B cell (primary cell): ENCODE results near the gene ABCA8. TPM values are rescaled to one million over a fixed set of nuclear protein-coding genes. Genes with fewer than 3 reads are reported as not detected.

ENCODE experiments used
- ATAC-seq: fragments of 200-7000 bp; cut with Tn5 transposase; one replicate; pipeline ENCODE4 v1.10.0; 2021; ENCODE audit warnings: low read depth, mild to moderate bottlenecking, moderate number of reproducible peaks, moderate library complexity
- CTCF ChIA-PET: fragments of 350-600 bp; sonication (Branson Sonifier 250); formaldehyde crosslinking; loops from one replicate; lab custom pipeline; 2021; ENCODE audit warnings: antibody characterized with exemption, inconsistent platforms; lab: Charles Lee
- POLR2A ChIA-PET: fragments of 350-600 bp; sonication (Branson Sonifier 250); formaldehyde crosslinking; loops from one replicate; lab custom pipeline; 2021; ENCODE audit warnings: antibody characterized with exemption; lab: Charles Lee
- DNase-seq: peaks from one replicate; pipeline ENCODE4 v3.0.0; 2013
- H2AFZ ChIP-seq: 2 replicates; pipeline ENCODE4 v1.6.1; 2012; ENCODE audit warnings: mild to moderate bottlenecking, low read depth, low read length; ENCODE audit not compliant: insufficient read depth, poor library complexity, severe bottlenecking
- H3K27ac ChIP-seq, 2 donors: 1 replicate in 1 of 2; 2 replicates in 1 of 2; pipeline ENCODE4 v1.5.1; 2012 to 2013; ENCODE audit warnings: low read length in 2 of 2, mild to moderate bottlenecking in 2 of 2, moderate library complexity in 1 of 2
- H3K27me3 ChIP-seq, 4 experiments: fragments of 200-600 bp in 1 of 4; sonication (generic) in 1 of 4; replicated peaks in 1 of 4; 1 replicate in 2 of 4; 2 replicates in 2 of 4; pipeline versions ENCODE4 v1.6.1 to v1.7.0; 2013 to 2016; ENCODE audit warnings: low read length in 3 of 4, mild to moderate bottlenecking in 2 of 4, mixed read lengths in 1 of 4, moderate library complexity in 1 of 4; ENCODE audit not compliant: insufficient read depth in 4 of 4, control insufficient read depth in 3 of 4; ENCODE audit errors: control extremely low read depth in 1 of 4
- H3K36me3 ChIP-seq, 2 experiments: replicated peaks in 1 of 2; 1 replicate in 1 of 2; 2 replicates in 1 of 2; pipeline versions ENCODE4 v1.6.1 to v1.7.1; 2013; ENCODE audit warnings: low read length in 1 of 2; ENCODE audit not compliant: insufficient read depth in 2 of 2, control insufficient read depth in 1 of 2; ENCODE audit errors: control extremely low read depth in 1 of 2, extremely low read depth in 1 of 2
- H3K4me1 ChIP-seq, 2 donors: fragments of 200-600 bp in 1 of 2; sonication (generic) in 1 of 2; 1 replicate in 1 of 2; 2 replicates in 1 of 2; pipeline versions ENCODE4 v1.5.1 to v1.6.1; 2013 to 2017; ENCODE audit warnings: low read length in 2 of 2; ENCODE audit not compliant: control insufficient read depth in 2 of 2, insufficient read depth in 2 of 2
- H3K4me2 ChIP-seq: replicated peaks from 2 replicates; pipeline ENCODE3; 2012; ENCODE audit warnings: mild to moderate bottlenecking, low read depth, low read length; ENCODE audit not compliant: poor library complexity, severe bottlenecking
- H3K4me3 ChIP-seq, 5 experiments: fragments of 200-600 bp in 1 of 5; sonication (generic) in 1 of 5; 1 replicate in 3 of 5; 2 replicates in 2 of 5; pipeline versions ENCODE4 v1.5.1 to v1.7.0; 2011 to 2016; ENCODE audit warnings: low read length in 4 of 5, mild to moderate bottlenecking in 4 of 5, low read depth in 2 of 5, control low read depth in 1 of 5, moderate library complexity in 1 of 5; ENCODE audit not compliant: insufficient read depth in 1 of 5; ENCODE audit errors: control extremely low read depth in 1 of 5, extremely low read depth in 1 of 5
- H3K79me2 ChIP-seq: fragments of 200-600 bp; sonication (generic); one replicate; pipeline ENCODE4 v1.6.0; 2016; ENCODE audit warnings: low read length; ENCODE audit not compliant: control insufficient read depth, insufficient read depth
- H3K9ac ChIP-seq: fragments of 200-600 bp; sonication (generic); 2 replicates; pipeline ENCODE4 v1.6.1; 2017; ENCODE audit warnings: mild to moderate bottlenecking, low read length, moderate library complexity
- H3K9me3 ChIP-seq, 3 donors: one replicate each; pipeline versions ENCODE4 v1.6.1 to v1.7.1; 2013; ENCODE audit warnings: low read length in 2 of 3; ENCODE audit not compliant: control insufficient read depth in 2 of 3, insufficient read depth in 1 of 3; ENCODE audit errors: control extremely low read depth in 1 of 3
- H4K20me1 ChIP-seq: 2 replicates; pipeline ENCODE4 v1.6.0; 2012; ENCODE audit warnings: mild to moderate bottlenecking, low read length; ENCODE audit not compliant: insufficient read depth, control insufficient read depth, poor library complexity, severe bottlenecking
- H3K27ac Mint-ChIP-seq: one replicate; pipeline ENCODE4 v1.8.0; 2021; ENCODE audit warnings: mixed read lengths
- H3K27me3 Mint-ChIP-seq: one replicate; pipeline ENCODE4 v1.8.0; 2021; ENCODE audit warnings: mixed read lengths
- H3K4me1 Mint-ChIP-seq: one replicate; pipeline ENCODE4 v1.8.0; 2021; ENCODE audit warnings: mixed read lengths
- H3K4me3 Mint-ChIP-seq: one replicate; pipeline ENCODE4 v1.8.0; 2021; ENCODE audit warnings: mixed read lengths
- H3K9me3 Mint-ChIP-seq: one replicate; pipeline ENCODE4 v1.8.0; 2022; ENCODE audit warnings: mixed read lengths; ENCODE audit not compliant: insufficient read depth
- EZH2 ChIP-seq: IDR thresholded peaks from 2 replicates; pipeline ENCODE4 v1.6.1; 2012; ENCODE audit warnings: borderline replicate concordance, low read depth, mild to moderate bottlenecking, moderate library complexity, low read length; ENCODE audit not compliant: insufficient read depth, poor library complexity, severe bottlenecking
- WGBS: methylation state at CpG from one replicate; pipeline ENCODE4 v1.1.5; 2013; ENCODE audit warnings: missing lambda C conversion rate; ENCODE audit not compliant: insufficient coverage; 5-methylcytosine and 5-hydroxymethylcytosine counted together
- intact Hi-C: fragments of 100-400 bp; cut with micrococcal nuclease; formaldehyde crosslinking; loops from one replicate; pipeline ENCODE4 v1.10.0; 2022
- polyA plus RNA-seq: library from polyadenylated mRNA; depleted of rRNA; stranded (reverse); fragments of >200 nt; gene quantifications from 2 replicates; pipeline ENCODE4 v1.2.3, GENCODE V29; 2012
- total RNA-seq, 2 donors: library from RNA; stranded (reverse); fragments of 120-200 nt in 1 of 2; gene quantifications; 1 replicate in 1 of 2; 2 replicates in 1 of 2; pipeline versions ENCODE4 v1.2.3 to v1.2.4, GENCODE V29; 2013 to 2022
- TF ChIP-seq, protein P1 (sequence below): fragments of 200-600 bp; IDR thresholded peaks from one replicate; pipeline ENCODE4 v1.8.0; 2022; ENCODE audit warnings: antibody characterized with exemption, mild to moderate bottlenecking

ABCA8 gene
- total and polyA plus RNA-seq, 2 donors (not counting 1 experiment from before 2014, with no cell fraction given) = not detected

DNA sequence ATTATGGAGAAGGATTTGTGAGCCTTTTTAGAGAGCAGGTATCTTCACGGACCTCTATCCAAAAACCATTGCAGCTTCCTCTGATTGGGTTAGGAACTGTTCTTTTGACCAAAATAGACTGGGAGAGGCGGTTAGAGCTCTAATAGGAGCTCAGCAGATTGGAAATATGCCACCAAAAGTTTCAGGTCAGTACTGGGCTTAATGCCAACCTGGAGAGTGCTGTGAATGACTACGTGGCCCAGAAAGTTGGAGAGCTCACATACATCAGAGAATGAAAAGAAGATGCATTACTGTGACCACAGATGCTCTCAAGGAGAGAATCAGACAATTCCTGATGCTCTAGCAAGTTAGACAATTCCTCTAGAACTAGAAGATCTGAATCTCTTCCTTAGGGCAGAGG is 86.5 kb downstream of the ABCA8 start:
- ATAC-seq (no peak), DNase-seq (no peak)
- no peaks in the 10 kb centered on the region for H3K79me2 ChIP-seq
- TF ChIP-seq, protein P1, sequence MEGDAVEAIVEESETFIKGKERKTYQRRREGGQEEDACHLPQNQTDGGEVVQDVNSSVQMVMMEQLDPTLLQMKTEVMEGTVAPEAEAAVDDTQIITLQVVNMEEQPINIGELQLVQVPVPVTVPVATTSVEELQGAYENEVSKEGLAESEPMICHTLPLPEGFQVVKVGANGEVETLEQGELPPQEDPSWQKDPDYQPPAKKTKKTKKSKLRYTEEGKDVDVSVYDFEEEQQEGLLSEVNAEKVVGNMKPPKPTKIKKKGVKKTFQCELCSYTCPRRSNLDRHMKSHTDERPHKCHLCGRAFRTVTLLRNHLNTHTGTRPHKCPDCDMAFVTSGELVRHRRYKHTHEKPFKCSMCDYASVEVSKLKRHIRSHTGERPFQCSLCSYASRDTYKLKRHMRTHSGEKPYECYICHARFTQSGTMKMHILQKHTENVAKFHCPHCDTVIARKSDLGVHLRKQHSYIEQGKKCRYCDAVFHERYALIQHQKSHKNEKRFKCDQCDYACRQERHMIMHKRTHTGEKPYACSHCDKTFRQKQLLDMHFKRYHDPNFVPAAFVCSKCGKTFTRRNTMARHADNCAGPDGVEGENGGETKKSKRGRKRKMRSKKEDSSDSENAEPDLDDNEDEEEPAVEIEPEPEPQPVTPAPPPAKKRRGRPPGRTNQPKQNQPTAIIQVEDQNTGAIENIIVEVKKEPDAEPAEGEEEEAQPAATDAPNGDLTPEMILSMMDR = no peak
- no peak for TF ChIP-seq EZH2
- peaks cover 0 to 5% (median 2%) of the 10 kb centered on the region in 4 experiments for H3K27me3 ChIP-seq
- no peak overlapping the region for H2AFZ ChIP-seq
- ChIA-PET POLR2A (no interaction called here), CTCF (interaction anchor here (0.9 kb wide), 1 partner anchor 10 kb away, joined by 4 read pairs; no protein-coding TSS in a partner anchor)
- no peak overlapping the region for H3K9ac ChIP-seq
- Mint-ChIP-seq H3K4me1 (no peaks in the 10 kb centered on the region), H3K27me3 (no peaks in the 10 kb centered on the region), H3K4me3 (no peak overlapping the region), H3K27ac (no peak overlapping the region), H3K9me3 (peaks cover 3% of the 10 kb centered on the region)
- intact Hi-C loops = no loop called here
- no peaks in the 10 kb centered on the region for H3K4me1 ChIP-seq
- peaks cover 0 to 1% (median 0%) of the 10 kb centered on the region in 3 donors for H3K9me3 ChIP-seq
- no peak overlapping the region for H3K4me3 ChIP-seq
- no peaks in the 10 kb centered on the region for H3K36me3 ChIP-seq
- no peaks in the 10 kb centered on the region for H4K20me1 ChIP-seq
- no peak overlapping the region for H3K4me2 ChIP-seq
- no peak overlapping the region for H3K27ac ChIP-seq
- 33% methylated on average over 3 of the region's 3 CpGs for WGBS

DNA sequence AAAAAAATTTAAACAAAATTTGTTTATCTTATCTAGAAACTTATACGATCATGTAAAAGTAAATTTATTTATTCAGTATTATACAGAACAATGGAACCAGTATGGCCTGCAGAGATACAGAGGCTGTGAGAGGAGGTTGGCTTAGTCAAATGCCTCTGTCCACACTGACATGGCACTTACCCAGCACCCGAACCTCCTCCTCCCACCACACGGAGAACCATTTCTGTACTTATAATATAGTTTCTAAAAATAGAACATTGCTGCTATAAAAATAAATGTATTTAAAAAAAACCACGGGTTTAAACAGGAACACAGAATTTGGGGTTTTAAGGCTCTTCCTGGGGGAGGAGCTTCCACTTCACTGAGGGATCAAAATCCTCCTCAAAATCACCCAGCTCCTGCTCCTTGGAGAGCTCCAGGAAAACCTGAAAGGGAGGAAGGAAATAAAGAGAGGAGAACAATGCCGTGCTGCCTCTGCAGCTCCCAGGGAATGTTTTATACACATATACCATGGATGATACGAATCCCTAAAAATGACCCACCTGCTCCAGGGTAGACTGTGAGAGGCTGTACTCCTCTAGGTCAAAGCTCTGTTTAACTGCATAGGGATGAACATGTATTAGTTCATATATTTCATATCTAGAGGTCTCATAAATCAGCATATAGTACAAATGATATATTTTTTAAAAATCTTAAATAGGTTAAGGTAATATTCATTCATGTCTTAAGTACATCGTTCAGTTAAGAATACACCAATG is 87.3 kb downstream of the ABCA8 start:
- H3K4me2 ChIP-seq = no peak overlapping the region
- CTCF ChIA-PET = interaction anchor here (0.9 kb wide), 1 partner anchor 9 kb away, joined by 4 read pairs; no protein-coding TSS in a partner anchor

More for the DNA sequence above, 87.3 kb downstream of the ABCA8 start:
- H3K27me3 ChIP-seq = peaks cover 0 to 5% (median 2%) of the 10 kb centered on the region in 4 experiments
- no peaks in the 10 kb centered on the region for H4K20me1 ChIP-seq
- no peaks in the 10 kb centered on the region for H3K79me2 ChIP-seq
- no peak for TF ChIP-seq EZH2
- TF ChIP-seq, protein P1 = no peak
- no peak overlapping the region for H3K27ac ChIP-seq
- H3K9ac ChIP-seq = no peak overlapping the region
- intact Hi-C loops = no loop called here
- H2AFZ ChIP-seq = no peak overlapping the region
- no peak overlapping the region for H3K27ac Mint-ChIP-seq
- H3K27me3 Mint-ChIP-seq = no peaks in the 10 kb centered on the region
- peaks cover 2% of the 10 kb centered on the region for H3K9me3 Mint-ChIP-seq
- no peaks in the 10 kb centered on the region for H3K36me3 ChIP-seq
- no peak for DNase-seq
- H3K4me3 ChIP-seq = no peak overlapping the region
- no peaks in the 10 kb centered on the region for H3K9me3 ChIP-seq
- no peak overlapping the region for H3K4me3 Mint-ChIP-seq
- H3K4me1 ChIP-seq = no peaks in the 10 kb centered on the region
- POLR2A ChIA-PET = no interaction called here
- ATAC-seq = no peak
- no CpG with 5 or more reads among the region's 7 CpGs for whole genome bisulfite sequencing
- H3K4me1 Mint-ChIP-seq = no peaks in the 10 kb centered on the region
